Activated T-helper 17 cell treated with anti-CD3 and anti-CD28 coated beads, Interleukin-2, amount 50 U/mL, for 72 hours (primary cell): Measurements from ENCODE around the gene PTF1A. TPM values are rescaled to one million over a fixed set of nuclear protein-coding genes. Genes with fewer than 3 reads are reported as not detected.

Source experiments
- ATAC-seq: fragments of 150-1000 bp; cut with Tn5 transposase; replicated peaks from 2 replicates; pipeline ENCODE4 v1.10.0; 2021; ENCODE audit warnings: mild to moderate bottlenecking, moderate library complexity
- H3K27ac Mint-ChIP-seq: one replicate; pipeline ENCODE4 v1.8.0; 2022; ENCODE audit warnings: mixed read lengths
- H3K27me3 Mint-ChIP-seq: one replicate; pipeline ENCODE4 v1.8.0; 2022; ENCODE audit warnings: mixed read lengths
- H3K36me3 Mint-ChIP-seq: one replicate; pipeline ENCODE4 v1.8.0; 2022; ENCODE audit warnings: low read depth, mild to moderate bottlenecking, mixed read lengths
- H3K4me1 Mint-ChIP-seq: one replicate; pipeline ENCODE4 v1.8.0; 2022; ENCODE audit warnings: mixed read lengths
- H3K4me3 Mint-ChIP-seq: one replicate; pipeline ENCODE4 v1.8.0; 2022; ENCODE audit warnings: mild to moderate bottlenecking, mixed read lengths
- H3K9me3 Mint-ChIP-seq: one replicate; pipeline ENCODE4 v1.8.0; 2022; ENCODE audit warnings: mixed read lengths
- total RNA-seq, 2 donors: library from RNA; stranded (reverse); gene quantifications; one replicate each; pipeline ENCODE4 v1.2.3, GENCODE V29; 2022

The PTF1A gene
- not detected for total RNA-seq

DNA sequence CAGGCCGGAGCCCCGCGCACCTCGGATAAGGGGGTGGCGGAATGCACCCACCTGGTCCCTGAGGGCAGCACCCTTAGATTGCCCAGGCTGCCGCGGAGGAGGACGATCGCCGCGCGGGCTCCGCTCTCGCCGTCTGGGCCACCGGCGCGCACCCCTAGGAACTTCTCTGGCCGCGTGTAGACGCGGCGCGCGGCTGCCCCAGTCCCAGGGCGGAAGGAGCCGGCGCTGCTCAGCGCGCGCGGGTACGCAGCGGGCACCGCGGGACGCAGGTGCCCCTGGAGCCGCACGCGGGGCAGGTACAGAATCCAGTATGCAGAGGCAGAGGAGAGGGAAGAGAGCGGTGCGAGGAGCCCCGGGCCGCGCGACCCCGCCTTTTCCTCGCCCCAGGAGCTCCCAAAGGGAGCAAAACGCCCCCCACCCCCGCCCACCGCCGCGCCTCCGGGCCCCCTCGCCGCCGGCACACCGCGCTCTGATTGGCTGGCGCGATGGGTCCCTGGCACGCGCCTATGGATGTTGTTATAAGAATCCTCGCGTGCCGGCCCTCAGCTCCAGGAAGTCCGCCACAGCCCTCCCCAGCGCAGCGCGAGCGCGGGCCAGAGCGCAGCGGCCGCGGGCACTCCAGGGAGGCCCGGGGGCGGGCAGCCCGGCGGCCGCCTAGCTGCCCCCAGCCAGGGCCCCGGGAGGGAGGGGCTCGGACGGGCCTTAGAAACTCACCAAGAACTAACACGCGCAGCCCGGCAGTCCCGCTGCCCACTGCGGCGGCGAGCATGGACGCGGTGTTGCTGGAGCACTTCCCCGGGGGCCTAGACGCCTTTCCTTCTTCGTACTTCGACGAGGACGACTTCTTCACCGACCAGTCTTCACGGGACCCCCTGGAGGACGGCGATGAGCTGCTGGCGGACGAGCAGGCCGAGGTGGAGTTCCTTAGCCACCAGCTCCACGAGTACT lies at the start of gene PTF1A:
TSS of gene PTF1A (plus strand) at position 549 of the 948 bp plus-strand sequence. CDS start at position 768, 219 bp downstream.
- no peak within 1 kb of the TSS for H3K4me3 Mint-ChIP-seq
- H3K4me1 Mint-ChIP-seq = no peaks in the 10 kb centered on the region
- peaks cover 6% of the 10 kb centered on the region for H3K36me3 Mint-ChIP-seq
- no peak for ATAC-seq
- H3K9me3 Mint-ChIP-seq = no peaks in the 10 kb centered on the region
- H3K27ac Mint-ChIP-seq = no peak within 1 kb of the TSS
- peaks cover 59% of the 10 kb centered on the region for H3K27me3 Mint-ChIP-seq

- H3K9me3 Mint-ChIP-seq = no peaks in the 10 kb centered on the region
- no peaks in the 10 kb centered on the region for H3K36me3 Mint-ChIP-seq
- H3K4me1 Mint-ChIP-seq = no peaks in the 10 kb centered on the region
- H3K4me3 Mint-ChIP-seq = no peak overlapping the region
- H3K27me3 Mint-ChIP-seq = peaks cover 9% of the 10 kb centered on the region
- no peak for ATAC-seq
- no peak overlapping the region for H3K27ac Mint-ChIP-seq
Measured at GRCh38 chr10:23146258-23146657, 45.9 kb upstream of the PTF1A start.

- no peaks in the 10 kb centered on the region for H3K9me3 Mint-ChIP-seq
- H3K36me3 Mint-ChIP-seq = no peaks in the 10 kb centered on the region
- H3K27ac Mint-ChIP-seq = no peak overlapping the region
- no peak overlapping the region for H3K4me3 Mint-ChIP-seq
- H3K4me1 Mint-ChIP-seq = no peaks in the 10 kb centered on the region
- H3K27me3 Mint-ChIP-seq = peaks cover 11% of the 10 kb centered on the region
- no peak for ATAC-seq
Measured at GRCh38 chr10:23147035-23147434, 45.1 kb upstream of the PTF1A start.

DNA sequence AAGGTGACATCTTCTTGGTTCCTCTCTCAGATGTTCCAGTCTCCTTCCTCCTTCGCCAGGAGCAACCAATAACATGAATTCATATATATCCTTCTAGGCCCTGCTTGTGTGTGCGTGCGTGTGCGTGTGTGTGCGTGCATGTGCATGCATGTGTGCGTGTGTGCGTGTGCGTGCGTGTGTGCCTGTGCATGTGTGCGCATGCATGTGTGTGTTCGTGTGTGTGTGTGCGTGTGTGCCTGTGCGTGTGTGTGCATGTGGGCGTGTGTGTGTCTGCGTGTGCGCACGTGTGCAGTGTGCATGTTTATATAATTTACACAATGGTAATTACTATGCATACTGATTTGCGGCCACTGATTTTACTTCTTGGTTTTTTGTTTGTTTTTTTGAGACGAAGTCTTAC lies 43.9 kb upstream of the PTF1A start:
- Mint-ChIP-seq H3K4me3 (no peak overlapping the region), H3K9me3 (no peaks in the 10 kb centered on the region), H3K36me3 (no peaks in the 10 kb centered on the region), H3K4me1 (no peaks in the 10 kb centered on the region), H3K27me3 (peaks cover 8% of the 10 kb centered on the region), H3K27ac (no peak overlapping the region)
- ATAC-seq = no peak

DNA sequence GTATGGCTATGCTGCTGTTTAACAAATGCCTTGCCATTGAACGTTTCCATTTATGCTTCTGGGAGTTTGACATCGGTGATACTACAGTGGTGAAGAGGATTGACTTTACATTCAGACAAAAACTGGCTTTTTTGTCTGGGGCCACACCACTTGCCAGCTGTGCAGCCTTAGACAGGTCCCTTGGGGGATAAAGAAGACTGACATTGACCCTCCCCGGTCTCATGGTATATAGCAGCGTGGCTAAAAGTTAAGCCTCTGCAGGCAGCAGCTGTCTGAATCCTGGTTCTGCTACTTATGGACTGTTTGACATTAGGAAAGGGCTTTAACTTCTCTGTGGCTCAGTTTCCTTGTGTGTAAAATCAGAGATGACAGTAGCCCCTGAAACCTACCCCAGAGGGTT lies 42.0 kb upstream of the PTF1A start:
- Mint-ChIP-seq H3K27ac (no peak overlapping the region), H3K4me1 (no peaks in the 10 kb centered on the region), H3K4me3 (no peak overlapping the region), H3K36me3 (no peaks in the 10 kb centered on the region), H3K27me3 (peaks cover 8% of the 10 kb centered on the region), H3K9me3 (no peaks in the 10 kb centered on the region)
- no peak for ATAC-seq

DNA sequence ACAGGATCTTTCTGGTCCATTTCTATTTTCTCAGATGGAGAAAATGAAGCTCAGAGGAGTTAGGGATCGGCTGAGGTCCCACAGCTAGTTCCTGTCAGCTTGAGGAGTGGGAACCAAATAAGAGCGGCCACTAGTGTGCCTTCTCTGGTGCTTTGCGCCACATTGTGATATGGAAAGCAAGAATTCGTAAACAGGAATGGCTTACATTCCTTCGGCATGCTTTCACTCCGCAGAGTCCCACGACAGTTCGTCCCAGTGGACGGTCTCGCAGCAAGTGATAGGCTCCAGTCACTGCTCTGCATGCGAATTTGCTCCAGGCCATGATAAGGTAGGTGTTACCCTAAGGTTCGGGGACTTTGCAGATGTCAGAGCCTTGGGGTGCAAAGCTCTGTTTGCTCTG lies 41.5 kb upstream of the PTF1A start:
- Mint-ChIP-seq H3K36me3 (no peaks in the 10 kb centered on the region), H3K9me3 (no peaks in the 10 kb centered on the region), H3K27me3 (peaks cover 8% of the 10 kb centered on the region)

DNA sequence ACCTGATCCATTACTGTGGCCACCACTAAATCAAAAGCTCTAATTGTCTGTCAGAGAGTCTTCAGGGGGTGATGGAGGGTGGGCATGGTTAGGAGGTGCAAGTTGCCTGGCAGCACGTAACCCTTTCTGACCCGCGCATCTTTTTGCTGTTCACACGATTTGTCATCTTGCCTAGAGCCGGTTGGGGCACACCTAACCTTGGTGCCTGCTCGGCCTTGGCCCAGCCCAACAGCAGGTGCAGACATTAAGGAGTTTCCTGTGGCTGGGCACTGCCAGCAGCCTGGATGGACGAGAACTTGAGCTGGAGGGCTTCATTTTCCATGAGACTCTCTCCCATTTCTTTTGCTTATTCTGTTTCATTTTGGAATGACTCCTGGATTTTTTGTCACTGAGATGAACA lies 41.0 kb upstream of the PTF1A start:
- no peak for ATAC-seq
- Mint-ChIP-seq H3K4me1 (no peaks in the 10 kb centered on the region), H3K27ac (no peak overlapping the region), H3K27me3 (peaks cover 9% of the 10 kb centered on the region), H3K36me3 (no peaks in the 10 kb centered on the region), H3K4me3 (no peak overlapping the region), H3K9me3 (no peaks in the 10 kb centered on the region)

More for the DNA sequence above, 41.5 kb upstream of the PTF1A start:
- H3K4me1 Mint-ChIP-seq = no peaks in the 10 kb centered on the region
- ATAC-seq = no peak
- no peak overlapping the region for H3K27ac Mint-ChIP-seq
- no peak overlapping the region for H3K4me3 Mint-ChIP-seq

DNA sequence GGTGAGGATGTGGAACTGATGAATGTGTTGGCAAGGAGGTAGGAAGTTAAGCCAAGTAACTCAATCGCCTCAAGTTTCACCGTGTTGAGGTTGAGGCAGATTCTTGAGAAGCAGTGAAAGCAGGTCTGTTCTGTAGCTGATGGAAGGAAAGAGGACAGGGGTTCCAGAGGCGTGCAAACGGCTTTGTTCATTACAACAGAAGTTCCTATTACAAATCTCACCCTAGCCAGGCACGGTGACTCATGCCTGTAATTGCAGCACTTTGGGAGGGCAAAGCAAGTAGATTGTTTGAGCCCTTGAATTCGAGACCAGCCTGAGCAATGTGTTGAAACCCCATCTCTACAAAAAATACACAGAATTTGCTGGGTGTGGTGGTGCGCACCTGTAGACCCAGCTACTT lies 36.9 kb upstream of the PTF1A start:
- H3K9me3 Mint-ChIP-seq = no peaks in the 10 kb centered on the region
- ATAC-seq = no peak

GRCh38 chr10:23156447-23157150 lies 35.5 kb upstream of the PTF1A start:
- ATAC-seq = no peak
- H3K27me3 Mint-ChIP-seq = peaks cover 32% of the 10 kb centered on the region
- H3K4me1 Mint-ChIP-seq = no peaks in the 10 kb centered on the region
- no peaks in the 10 kb centered on the region for H3K36me3 Mint-ChIP-seq
- H3K4me3 Mint-ChIP-seq = no peak overlapping the region
- H3K9me3 Mint-ChIP-seq = no peaks in the 10 kb centered on the region
- H3K27ac Mint-ChIP-seq = no peak overlapping the region

More for the DNA sequence above, 36.9 kb upstream of the PTF1A start:
- H3K4me1 Mint-ChIP-seq = no peaks in the 10 kb centered on the region
- H3K27me3 Mint-ChIP-seq = peaks cover 32% of the 10 kb centered on the region
- H3K4me3 Mint-ChIP-seq = no peak overlapping the region
- H3K36me3 Mint-ChIP-seq = no peaks in the 10 kb centered on the region
- no peak overlapping the region for H3K27ac Mint-ChIP-seq

- Mint-ChIP-seq H3K27ac (no peak overlapping the region), H3K4me3 (no peak overlapping the region), H3K4me1 (no peaks in the 10 kb centered on the region), H3K36me3 (no peaks in the 10 kb centered on the region), H3K9me3 (no peaks in the 10 kb centered on the region), H3K27me3 (peaks cover 32% of the 10 kb centered on the region)
- no peak for ATAC-seq
Measured at GRCh38 chr10:23157239-23157681, 34.9 kb upstream of the PTF1A start.

- H3K4me1 Mint-ChIP-seq = no peaks in the 10 kb centered on the region
- H3K36me3 Mint-ChIP-seq = no peaks in the 10 kb centered on the region
- ATAC-seq = peak; percentile 49
- H3K4me3 Mint-ChIP-seq = no peak overlapping the region
- H3K27ac Mint-ChIP-seq = no peak overlapping the region
- peaks cover 32% of the 10 kb centered on the region for H3K27me3 Mint-ChIP-seq
- no peaks in the 10 kb centered on the region for H3K9me3 Mint-ChIP-seq
Measured at GRCh38 chr10:23157691-23158369, 34.3 kb upstream of the PTF1A start.

- peak; percentile 62 for ATAC-seq
- Mint-ChIP-seq H3K4me1 (no peaks in the 10 kb centered on the region), H3K4me3 (no peak overlapping the region), H3K9me3 (no peaks in the 10 kb centered on the region), H3K36me3 (no peaks in the 10 kb centered on the region), H3K27me3 (peaks cover 32% of the 10 kb centered on the region), H3K27ac (no peak overlapping the region)
Measured at GRCh38 chr10:23158370-23158769, 33.7 kb upstream of the PTF1A start.

- H3K4me1 Mint-ChIP-seq = no peaks in the 10 kb centered on the region
- no peak overlapping the region for H3K4me3 Mint-ChIP-seq
- H3K9me3 Mint-ChIP-seq = no peaks in the 10 kb centered on the region
- no peak overlapping the region for H3K27ac Mint-ChIP-seq
- ATAC-seq = no peak
- H3K27me3 Mint-ChIP-seq = peaks cover 52% of the 10 kb centered on the region
- no peaks in the 10 kb centered on the region for H3K36me3 Mint-ChIP-seq
Measured at GRCh38 chr10:23171232-23171876, 20.8 kb upstream of the PTF1A start.
